NCI-H2171 (cell line): ENCODE results near the gene DISP1.

Experiments used
- DNase-seq: peaks from one replicate; lab custom pipeline; 2025; lab: John Stamatoyannopoulos, UW

The DISP1 gene

DNA sequence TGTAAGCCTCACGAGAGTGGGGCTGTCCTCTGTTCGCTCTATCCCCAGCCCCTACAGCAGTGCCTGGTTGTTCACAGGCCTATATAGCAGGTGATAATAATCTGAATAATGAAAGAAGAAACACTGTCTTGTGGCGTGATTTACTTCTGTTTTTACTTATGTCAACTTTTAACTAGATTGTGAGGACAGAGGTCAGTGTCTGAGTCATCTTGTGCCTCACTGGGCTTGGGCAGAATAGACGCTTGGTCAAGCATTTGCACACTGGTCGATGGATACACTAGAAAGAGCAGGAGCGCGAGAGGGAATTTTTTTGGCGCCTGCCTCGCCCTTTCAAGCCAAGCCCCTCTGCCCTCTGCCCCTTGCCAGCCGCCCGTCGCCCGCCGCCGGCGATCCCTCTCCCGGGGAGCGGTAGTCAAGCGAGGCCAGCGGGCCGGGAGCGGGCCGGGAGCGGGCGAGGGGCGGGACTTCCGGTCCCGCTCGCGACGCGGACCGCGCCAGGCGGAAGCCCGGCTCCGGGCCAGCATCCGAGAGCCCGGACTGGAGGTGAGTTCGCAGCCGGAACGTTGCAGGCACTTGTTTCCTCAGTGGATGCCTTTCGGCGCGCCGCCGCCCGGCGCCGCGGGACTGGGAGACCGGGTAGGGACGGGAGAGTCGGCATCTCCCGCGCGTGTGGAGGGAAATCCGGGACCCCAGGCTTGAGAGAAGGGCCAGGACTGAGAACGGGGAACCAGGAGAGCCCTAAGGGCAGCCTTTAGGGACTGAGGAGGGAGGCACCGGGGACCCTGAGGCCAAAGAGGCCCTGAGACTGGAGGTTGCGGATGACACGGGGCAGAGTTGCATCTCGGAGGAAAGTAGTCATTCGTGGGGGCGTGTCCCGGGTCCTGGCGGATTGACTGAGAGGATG lies at the start of gene DISP1:
Gene DISP1 (plus strand): TSS at position 504 of the 904 bp plus-strand sequence. CDS start 127,785 bp downstream, outside the sequence.
- peak; percentile 81 for DNase-seq

- DNase-seq = no peak
Observed at GRCh38 chr1:222767152-222767571, 47.7 kb upstream of the DISP1 start.

DNA sequence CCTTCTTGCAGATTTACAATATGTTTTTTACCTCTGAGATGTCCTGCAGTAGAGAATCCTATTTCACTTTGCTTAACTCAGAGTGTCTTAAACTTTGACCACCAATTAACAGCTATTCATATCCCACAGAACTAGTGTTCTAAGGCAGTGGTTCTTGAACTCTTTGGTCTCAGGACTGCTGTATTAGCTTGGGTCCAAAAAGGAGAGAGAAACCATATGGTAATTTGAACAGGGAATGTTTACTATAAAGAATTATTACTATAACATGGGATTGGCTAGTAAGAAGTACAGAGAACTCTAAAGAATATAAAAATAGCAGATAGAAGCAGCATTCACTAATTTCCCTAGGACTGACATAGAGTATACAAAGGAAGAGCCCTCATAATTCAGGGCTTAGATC lies 46.2 kb upstream of the DISP1 start:
- no peak for DNase-seq

DNA sequence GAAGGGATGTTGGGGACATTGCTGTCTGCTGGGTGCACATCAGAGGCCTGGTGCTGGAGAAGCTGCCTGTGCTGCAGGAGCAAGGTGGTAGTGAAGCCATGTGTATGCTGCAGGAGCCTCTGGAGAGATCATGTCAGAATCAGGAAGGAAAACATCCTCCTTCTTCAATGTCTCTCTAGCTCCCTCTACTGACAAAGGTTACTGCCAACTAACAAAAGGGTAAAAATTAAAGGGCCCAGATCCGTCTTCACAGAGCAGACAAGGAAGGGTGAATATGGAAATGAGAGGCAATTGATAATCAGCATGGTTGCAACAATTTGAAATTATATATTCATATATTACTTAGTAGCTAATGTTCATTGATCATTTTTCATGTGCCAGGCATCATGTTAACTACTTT lies 45.7 kb upstream of the DISP1 start:
- no peak for DNase-seq

GRCh38 chr1:222769971-222770620 lies 44.7 kb upstream of the DISP1 start:
- DNase-seq = no peak

- peak; percentile 27 for DNase-seq
Observed at GRCh38 chr1:222772996-222773379, 41.9 kb upstream of the DISP1 start.

- no peak for DNase-seq
Observed at GRCh38 chr1:222777463-222777862, 37.4 kb upstream of the DISP1 start.

DNA sequence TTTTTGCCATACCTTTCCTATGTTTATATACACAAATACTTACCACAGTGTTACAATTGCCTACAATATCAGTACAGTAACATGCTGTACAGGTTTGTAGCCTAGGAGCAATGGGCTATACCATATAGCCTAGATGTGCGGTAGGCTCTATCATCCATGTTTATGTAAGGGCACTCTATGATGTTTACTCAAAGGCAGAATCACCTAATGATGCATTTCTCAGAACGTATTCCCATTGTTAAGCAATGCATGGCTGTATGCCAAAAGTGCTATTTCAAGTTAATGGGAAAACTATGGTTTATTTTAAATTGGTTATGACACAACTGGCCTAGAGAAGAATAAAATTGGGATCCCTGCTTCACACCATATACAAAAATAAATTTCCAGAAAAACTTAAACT lies 36.9 kb upstream of the DISP1 start:
- no peak for DNase-seq

GRCh38 chr1:222781251-222781650 lies 33.6 kb upstream of the DISP1 start:
- no peak for DNase-seq

- DNase-seq = no peak
Observed at GRCh38 chr1:222783051-222783450, 31.8 kb upstream of the DISP1 start.

DNA sequence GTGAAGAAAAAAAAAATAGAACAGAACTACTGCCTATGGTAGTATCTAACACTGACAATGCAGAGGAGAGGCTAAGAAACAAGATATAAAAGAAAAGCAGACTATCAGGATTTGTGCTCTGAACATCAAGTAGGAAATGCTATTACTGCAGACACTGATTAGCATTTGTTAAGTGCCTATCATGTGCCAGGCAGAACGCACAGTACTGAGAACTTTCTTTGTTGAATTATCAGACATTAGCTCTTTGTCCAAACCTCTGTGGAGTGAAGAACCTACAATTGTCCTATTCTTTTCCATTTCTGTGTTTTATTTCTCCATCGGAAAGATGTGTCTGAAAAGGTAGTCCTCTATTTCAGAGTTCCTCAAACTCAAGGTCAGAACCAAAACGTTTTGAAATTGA lies 30.5 kb upstream of the DISP1 start:
- DNase-seq = no peak

DNA sequence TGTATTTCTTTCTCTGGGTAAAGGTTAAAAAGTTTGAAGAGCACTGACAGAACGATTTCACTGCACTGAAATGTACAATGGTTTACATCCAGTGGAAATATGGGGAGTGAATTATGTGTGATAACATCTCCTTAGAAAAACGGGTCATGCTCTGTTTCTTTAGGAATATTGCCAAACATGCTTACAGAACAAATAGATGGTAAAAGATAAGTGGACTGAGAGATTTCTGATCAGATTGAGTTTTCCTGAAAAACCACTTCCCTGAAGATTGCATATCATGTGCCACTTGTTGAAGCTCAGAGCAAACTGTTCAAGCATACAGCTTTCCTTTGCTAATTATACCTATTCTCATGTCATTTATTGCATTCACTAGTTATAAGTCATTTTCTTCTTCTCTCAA lies 29.9 kb upstream of the DISP1 start:
- no peak for DNase-seq

DNA sequence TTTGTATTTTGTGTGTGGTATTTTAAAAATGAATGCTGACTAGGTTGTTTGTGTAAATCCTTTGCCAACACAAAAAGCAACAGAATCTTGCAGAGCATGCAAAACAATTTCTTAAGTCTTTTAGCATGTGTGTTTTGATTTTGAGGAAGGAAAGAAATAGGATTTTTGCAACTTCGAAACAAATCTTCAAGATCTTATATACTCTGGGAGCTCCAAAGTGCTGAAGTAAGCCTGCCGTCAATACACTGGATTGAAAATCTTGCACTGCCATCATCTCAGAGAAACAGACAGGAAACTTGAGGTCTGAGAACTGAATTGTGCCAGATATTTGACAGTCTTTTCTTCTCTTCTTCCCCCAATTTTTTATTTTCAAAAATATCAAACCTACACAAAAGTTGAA lies 29.3 kb upstream of the DISP1 start:
- no peak for DNase-seq

DNA sequence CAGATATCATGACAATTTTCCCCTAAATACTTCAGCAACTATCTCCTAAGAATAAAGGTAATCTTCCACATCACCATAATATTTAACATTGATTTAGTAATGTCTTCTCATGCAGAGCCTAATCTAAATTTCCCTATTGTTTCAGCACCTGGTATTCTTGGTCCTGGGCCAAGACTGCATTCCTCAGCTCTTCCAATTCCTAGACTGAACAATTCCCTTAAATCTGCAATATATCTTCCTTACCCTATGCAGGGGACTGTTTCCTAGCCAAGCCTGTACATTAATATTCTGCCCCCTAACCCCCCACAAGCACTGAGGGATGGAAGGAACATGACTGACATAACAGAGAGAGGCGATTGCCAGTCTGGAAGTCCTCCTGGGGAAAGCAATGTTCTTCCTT lies 28.7 kb upstream of the DISP1 start:
- no peak for DNase-seq

DNA sequence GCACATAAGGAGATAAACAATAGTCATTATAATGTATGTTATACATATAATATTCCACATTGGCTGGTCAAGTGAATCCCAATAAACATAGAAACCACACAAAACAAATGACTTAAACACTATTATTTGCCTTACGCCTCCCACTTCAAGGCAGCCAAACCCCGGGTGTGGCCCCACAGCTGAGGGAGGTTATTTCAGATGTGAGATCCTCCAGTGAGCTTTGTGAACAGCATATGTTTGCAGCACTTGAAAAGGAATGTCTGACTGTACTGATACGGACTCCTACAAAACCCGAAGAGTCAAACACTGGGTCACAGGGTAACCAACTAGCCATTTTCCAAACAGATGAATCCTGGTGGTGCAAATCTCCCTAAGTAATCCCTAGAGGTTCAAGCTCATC lies 27.1 kb upstream of the DISP1 start:
- DNase-seq = no peak

DNA sequence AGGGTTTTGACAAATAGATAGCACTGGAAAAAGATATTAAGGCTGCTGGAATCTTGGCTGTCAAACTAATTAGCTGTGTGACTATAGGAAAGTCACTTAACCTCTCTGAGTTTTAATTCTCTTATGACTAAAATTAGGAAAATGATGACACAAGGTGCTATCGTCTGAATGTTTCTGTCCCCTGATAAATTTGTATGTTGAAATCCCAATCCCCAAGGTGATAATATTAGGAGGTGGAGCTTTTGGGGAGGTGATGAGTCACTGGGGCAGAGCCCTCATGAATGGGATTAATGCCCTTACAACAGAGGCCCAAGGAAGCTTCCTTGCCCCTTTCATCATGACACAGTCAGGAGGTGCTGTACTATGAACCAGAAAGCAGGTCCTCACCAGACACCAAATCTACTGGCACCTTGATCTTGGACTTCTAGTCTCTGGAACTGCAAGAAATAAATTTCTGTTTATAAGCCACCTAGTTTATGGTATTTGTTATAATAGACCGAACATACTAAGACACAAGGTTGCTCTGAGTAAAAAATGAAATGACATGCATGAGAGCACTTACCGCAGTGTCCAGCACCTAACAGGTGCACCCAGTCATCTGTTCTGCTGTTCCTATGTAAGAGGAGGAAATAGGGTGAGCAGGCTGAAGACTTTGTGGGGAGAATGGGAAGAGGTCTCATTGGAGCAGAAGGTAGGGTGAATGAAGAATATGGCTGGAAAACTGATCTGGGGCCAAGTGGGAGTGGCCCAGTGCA lies 26.3 kb upstream of the DISP1 start:
- no peak for DNase-seq

- DNase-seq = no peak
Observed at GRCh38 chr1:222790115-222790514, 24.7 kb upstream of the DISP1 start.

- DNase-seq = no peak
Observed at GRCh38 chr1:222790520-222790919, 24.3 kb upstream of the DISP1 start.

GRCh38 chr1:222791006-222791710 lies 23.7 kb upstream of the DISP1 start:
- DNase-seq = no peak

- DNase-seq = no peak
Observed at GRCh38 chr1:222792744-222793143, 22.1 kb upstream of the DISP1 start.

DNA sequence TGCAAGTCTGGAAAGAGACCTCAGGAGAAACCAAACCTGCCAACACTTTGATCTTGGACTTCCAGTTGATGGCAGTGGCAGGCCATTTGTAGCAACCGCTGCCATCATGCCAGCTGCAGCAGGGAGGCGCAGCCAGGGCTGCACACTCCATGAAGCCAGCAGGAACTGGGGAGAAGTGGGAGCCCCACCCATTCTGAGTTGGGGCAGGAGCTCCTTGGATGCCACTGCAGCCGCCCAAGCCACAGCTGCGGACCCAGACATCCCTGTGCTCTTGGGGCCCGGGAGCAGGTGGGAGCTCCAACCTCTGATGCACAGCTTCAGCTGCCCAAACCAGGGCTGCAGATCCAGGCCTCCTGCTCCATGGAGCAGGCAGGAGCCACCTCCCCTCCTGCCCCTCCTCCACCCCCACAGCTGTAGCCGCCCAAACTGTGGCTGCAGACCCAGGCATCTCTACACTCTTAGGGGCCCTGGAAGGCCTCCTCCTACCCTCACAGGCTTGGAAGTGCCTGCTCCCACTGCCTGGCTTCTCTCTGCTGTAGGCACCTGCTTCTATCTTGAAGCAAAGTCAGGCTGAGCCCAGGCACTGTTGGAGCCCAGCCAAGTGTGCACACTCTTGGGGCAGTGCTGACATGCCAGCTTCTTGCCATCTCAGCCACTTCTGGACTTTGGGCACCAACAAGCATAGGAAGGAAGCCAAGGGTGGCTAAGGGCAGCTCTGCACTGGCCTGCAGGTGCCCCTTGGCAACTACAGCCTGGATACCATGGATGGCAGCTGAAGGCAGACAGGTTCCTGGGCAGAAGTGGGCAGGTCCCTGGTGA lies 20.0 kb upstream of the DISP1 start:
- DNase-seq = no peak
